PC-3 (cell line): ENCODE data around the gene STH. TPM values are rescaled to one million over a fixed set of nuclear protein-coding genes. Genes with fewer than 3 reads are reported as not detected.

Experiments used
- ATAC-seq: fragments of 200-7000 bp; cut with Tn5 transposase; 2 replicates; pipeline ENCODE4 v1.9.1; 2020; ENCODE audit warnings: mild to moderate bottlenecking, moderate library complexity
- BruUV-seq: library from RNA; stranded (reverse); fragments of 400-500 nt; replicated peaks from 2 replicates; lab custom pipeline; 2021; lab: Mats Ljungman, UMichigan
- CTCF ChIA-PET: fragments of 300-600 bp; sonication (Branson Sonifier 250); formaldehyde crosslinking; loops from one replicate; lab custom pipeline; 2022; ENCODE audit warnings: antibody characterized with exemption; lab: Charles Lee
- POLR2A ChIA-PET: fragments of 300-600 bp; sonication (Branson Sonifier 250); formaldehyde crosslinking; loops from one replicate; lab custom pipeline; 2022; ENCODE audit warnings: antibody characterized with exemption; ENCODE audit not compliant: unreplicated experiment; lab: Charles Lee
- DNase-seq: peaks from one replicate; pipeline ENCODE4 v3.0.0-alpha.2; 2015
- H2AFZ ChIP-seq: fragments of 300-600 bp; sonication (generic); 2 replicates; pipeline ENCODE4 v1.6.0; 2016; ENCODE audit warnings: antibody characterized with exemption, low read length
- H3F3A ChIP-seq: fragments of 300-600 bp; sonication (generic); one replicate; pipeline ENCODE4 v1.6.0; 2017; ENCODE audit warnings: antibody characterized with exemption, low read length, control low read depth, mild to moderate bottlenecking; ENCODE audit not compliant: unreplicated experiment
- H3K27ac ChIP-seq: fragments of 300-600 bp; sonication (generic); 2 replicates; pipeline ENCODE4 v1.5.1; 2016; ENCODE audit warnings: mild to moderate bottlenecking, low read length
- H3K27me3 ChIP-seq: fragments of 300-600 bp; sonication (generic); 2 replicates; pipeline ENCODE4 v1.6.1; 2016; ENCODE audit warnings: low read length, mixed read lengths
- H3K36me3 ChIP-seq: fragments of 300-600 bp; sonication (generic); 2 replicates; pipeline ENCODE4 v1.6.1; 2016; ENCODE audit warnings: low read depth, mixed run types, low read length, mixed read lengths
- H3K4me1 ChIP-seq: fragments of 300-600 bp; sonication (generic); 2 replicates; pipeline ENCODE4 v1.5.1; 2016; ENCODE audit warnings: low read length; ENCODE audit not compliant: insufficient read depth
- H3K4me2 ChIP-seq: fragments of 300-600 bp; sonication (generic); 2 replicates; pipeline ENCODE4 v1.6.0; 2016; ENCODE audit warnings: low read length
- H3K4me3 ChIP-seq: fragments of 300-600 bp; sonication (generic); 2 replicates; pipeline ENCODE4 v1.5.1; 2016; ENCODE audit warnings: mild to moderate bottlenecking, low read length, mixed read lengths
- H3K79me2 ChIP-seq: fragments of 300-600 bp; sonication (generic); 2 replicates; pipeline ENCODE4 v1.6.1; 2017; ENCODE audit warnings: low read length, mixed read lengths
- H3K9ac ChIP-seq: fragments of 300-600 bp; sonication (generic); 2 replicates; pipeline ENCODE4 v1.6.0; 2016; ENCODE audit warnings: mild to moderate bottlenecking, low read length
- H3K9me2 ChIP-seq: fragments of 300-600 bp; sonication (generic); replicated peaks from 2 replicates; pipeline ENCODE4 v1.6.1; 2016; ENCODE audit warnings: mixed run types, low read length, mixed read lengths
- H3K9me3 ChIP-seq: fragments of 300-600 bp; sonication (generic); 2 replicates; pipeline ENCODE4 v1.6.1; 2016; ENCODE audit warnings: low read length, mixed read lengths
- H4K20me1 ChIP-seq: fragments of 300-600 bp; sonication (generic); 2 replicates; pipeline ENCODE4 v1.6.1; 2016; ENCODE audit warnings: low read length, mixed read lengths
- EZH2 ChIP-seq: fragments of 300-600 bp; sonication (generic); IDR thresholded peaks from one replicate; pipeline ENCODE4 v1.6.1; 2017; ENCODE audit warnings: antibody characterized with exemption, mild to moderate bottlenecking, low read length; ENCODE audit not compliant: unreplicated experiment
- EZH2phosphoT487 ChIP-seq: fragments of 300-600 bp; sonication (generic); IDR thresholded peaks from 2 replicates; pipeline ENCODE4 v1.6.1; 2018; ENCODE audit warnings: mild to moderate bottlenecking, antibody characterized with exemption, low read length, borderline replicate concordance
- intact Hi-C: fragments of 100-400 bp; cut with micrococcal nuclease; formaldehyde crosslinking; loops from 2 replicates; pipeline ENCODE4 v1.9.0; 2023
- total RNA-seq: library from RNA; depleted of rRNA; stranded (reverse); fragments of >200 nt; gene quantifications from 2 replicates; pipeline ENCODE4 v1.2.3, GENCODE V29; 2014
- TF ChIP-seq, protein P1 (sequence below): fragments of 300-600 bp; sonication (generic); conservative IDR thresholded peaks from 2 replicates; pipeline ENCODE4 v1.5.1; 2017; ENCODE audit warnings: antibody characterized with exemption, low read depth, mild to moderate bottlenecking, low read length

The STH gene
- total RNA-seq, 1 experiment from 2014 or later: not detected

DNA sequence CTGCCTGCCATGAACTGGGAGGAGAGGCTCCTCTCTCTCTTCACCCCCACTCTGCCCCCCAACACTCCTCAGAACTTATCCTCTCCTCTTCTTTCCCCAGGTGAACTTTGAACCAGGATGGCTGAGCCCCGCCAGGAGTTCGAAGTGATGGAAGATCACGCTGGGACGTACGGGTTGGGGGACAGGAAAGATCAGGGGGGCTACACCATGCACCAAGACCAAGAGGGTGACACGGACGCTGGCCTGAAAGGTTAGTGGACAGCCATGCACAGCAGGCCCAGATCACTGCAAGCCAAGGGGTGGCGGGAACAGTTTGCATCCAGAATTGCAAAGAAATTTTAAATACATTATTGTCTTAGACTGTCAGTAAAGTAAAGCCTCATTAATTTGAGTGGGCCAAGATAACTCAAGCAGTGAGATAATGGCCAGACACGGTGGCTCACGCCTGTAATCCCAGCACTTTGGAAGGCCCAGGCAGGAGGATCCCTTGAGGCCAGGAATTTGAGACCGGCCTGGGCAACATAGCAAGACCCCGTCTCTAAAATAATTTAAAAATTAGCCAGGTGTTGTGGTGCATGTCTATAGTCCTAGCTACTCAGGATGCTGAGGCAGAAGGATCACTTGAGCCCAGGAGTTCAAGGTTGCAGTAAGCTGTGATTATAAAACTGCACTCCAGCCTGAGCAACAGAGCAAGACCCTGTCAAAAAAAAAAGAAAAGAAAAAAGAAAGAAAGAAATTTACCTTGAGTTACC is 36.7 kb upstream of the STH start:
- ChIA-PET CTCF (no interaction called here), POLR2A (no interaction called here)
- TF ChIP-seq, protein P1, sequence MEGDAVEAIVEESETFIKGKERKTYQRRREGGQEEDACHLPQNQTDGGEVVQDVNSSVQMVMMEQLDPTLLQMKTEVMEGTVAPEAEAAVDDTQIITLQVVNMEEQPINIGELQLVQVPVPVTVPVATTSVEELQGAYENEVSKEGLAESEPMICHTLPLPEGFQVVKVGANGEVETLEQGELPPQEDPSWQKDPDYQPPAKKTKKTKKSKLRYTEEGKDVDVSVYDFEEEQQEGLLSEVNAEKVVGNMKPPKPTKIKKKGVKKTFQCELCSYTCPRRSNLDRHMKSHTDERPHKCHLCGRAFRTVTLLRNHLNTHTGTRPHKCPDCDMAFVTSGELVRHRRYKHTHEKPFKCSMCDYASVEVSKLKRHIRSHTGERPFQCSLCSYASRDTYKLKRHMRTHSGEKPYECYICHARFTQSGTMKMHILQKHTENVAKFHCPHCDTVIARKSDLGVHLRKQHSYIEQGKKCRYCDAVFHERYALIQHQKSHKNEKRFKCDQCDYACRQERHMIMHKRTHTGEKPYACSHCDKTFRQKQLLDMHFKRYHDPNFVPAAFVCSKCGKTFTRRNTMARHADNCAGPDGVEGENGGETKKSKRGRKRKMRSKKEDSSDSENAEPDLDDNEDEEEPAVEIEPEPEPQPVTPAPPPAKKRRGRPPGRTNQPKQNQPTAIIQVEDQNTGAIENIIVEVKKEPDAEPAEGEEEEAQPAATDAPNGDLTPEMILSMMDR: no peak
- TF ChIP-seq EZH2: no peak
- TF ChIP-seq EZH2phosphoT487: no peak
- Histone ChIP-seq H3K4me1 (no peaks in the 10 kb centered on the region), H3K27me3 (peaks cover 13% of the 10 kb centered on the region), H3K9me3 (no peaks in the 10 kb centered on the region), H3K79me2 (no peaks in the 10 kb centered on the region), H3K36me3 (no peaks in the 10 kb centered on the region), H3K4me2 (no peak overlapping the region), H3K27ac (no peak overlapping the region), H3K9ac (no peak overlapping the region), H3F3A (no peaks in the 10 kb centered on the region), H3K4me3 (no peak overlapping the region), H2AFZ (no peak overlapping the region), H4K20me1 (no peaks in the 10 kb centered on the region), H3K9me2 (no peaks in the 10 kb centered on the region)
- no TSS peak for BruUV-seq
- intact Hi-C loops: no loop called here
- ATAC-seq (no peak), DNase-seq (no peak)

DNA sequence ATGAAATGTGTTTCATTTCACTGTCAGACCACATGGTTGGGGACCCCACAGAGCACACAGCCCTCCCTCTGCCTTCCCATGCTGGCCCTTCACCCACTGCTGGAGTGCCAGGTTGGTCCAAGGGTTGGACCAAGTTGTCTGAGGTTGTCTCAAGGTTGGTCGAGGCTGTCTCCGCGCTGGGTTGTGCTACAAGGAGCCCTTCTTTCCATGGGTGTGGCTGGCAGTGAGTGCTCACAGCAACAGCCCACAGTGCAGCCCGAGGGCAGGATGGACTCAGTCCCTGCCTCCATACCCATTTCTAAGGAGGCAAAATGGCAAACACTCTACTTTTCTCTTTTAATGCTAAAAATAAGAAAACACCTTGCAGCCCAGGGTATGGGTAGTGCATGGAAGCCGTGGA is 35.8 kb upstream of the STH start:
- intact Hi-C loops: no loop called here
- no peak for TF ChIP-seq EZH2
- no peak overlapping the region for H3K9ac ChIP-seq
- no peaks in the 10 kb centered on the region for H4K20me1 ChIP-seq
- H3K36me3 ChIP-seq: no peaks in the 10 kb centered on the region
- no peaks in the 10 kb centered on the region for H3K4me1 ChIP-seq
- no peak for ATAC-seq
- ChIA-PET CTCF (no interaction called here), POLR2A (no interaction called here)
- H3K9me2 ChIP-seq: no peaks in the 10 kb centered on the region
- no peak for DNase-seq
- no peaks in the 10 kb centered on the region for H3F3A ChIP-seq
- H3K4me3 ChIP-seq: no peak overlapping the region
- H2AFZ ChIP-seq: no peak overlapping the region
- H3K9me3 ChIP-seq: no peaks in the 10 kb centered on the region
- H3K4me2 ChIP-seq: no peak overlapping the region
- H3K79me2 ChIP-seq: no peaks in the 10 kb centered on the region
- H3K27ac ChIP-seq: no peak overlapping the region
- no TSS peak for BruUV-seq
- peaks cover 22% of the 10 kb centered on the region for H3K27me3 ChIP-seq

DNA sequence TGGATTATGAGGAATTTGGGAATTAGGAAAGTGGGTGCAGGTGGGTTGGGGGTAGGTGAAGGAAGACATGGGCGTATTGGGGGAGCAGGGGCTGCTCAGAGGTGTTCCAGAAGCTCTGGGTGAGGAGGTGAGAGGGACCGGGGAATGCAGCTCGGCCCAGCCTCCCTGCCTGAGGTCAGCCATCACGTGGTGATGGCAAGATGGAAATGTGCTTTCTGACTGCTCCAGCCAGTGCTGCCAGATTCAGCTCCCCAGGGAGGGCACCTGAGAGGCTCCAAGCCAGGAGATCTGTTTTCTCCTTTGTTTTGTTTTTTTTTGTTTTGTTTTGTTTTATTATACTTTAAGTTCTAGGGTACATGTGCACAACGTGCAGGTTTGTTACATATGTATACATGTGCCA is 35.2 kb upstream of the STH start:
- TF ChIP-seq EZH2 (no peak), EZH2phosphoT487 (no peak)
- TF ChIP-seq, protein P1: no peak
- POLR2A ChIA-PET: no interaction called here
- H3K27ac ChIP-seq: no peak overlapping the region

More for the DNA sequence above, 35.2 kb upstream of the STH start:
- ATAC-seq (no peak), DNase-seq (no peak)
- Histone ChIP-seq H3K79me2 (no peaks in the 10 kb centered on the region), H3K4me3 (no peak overlapping the region), H3K36me3 (no peaks in the 10 kb centered on the region), H3K9ac (no peak overlapping the region), H3K27me3 (peaks cover 22% of the 10 kb centered on the region), H4K20me1 (no peaks in the 10 kb centered on the region), H3K4me1 (no peaks in the 10 kb centered on the region), H3K9me3 (no peaks in the 10 kb centered on the region), H3F3A (no peaks in the 10 kb centered on the region), H2AFZ (no peak overlapping the region), H3K4me2 (no peak overlapping the region), H3K9me2 (no peaks in the 10 kb centered on the region)
- no TSS peak for BruUV-seq
- intact Hi-C loops: no loop called here
- CTCF ChIA-PET: no interaction called here
